Fibroblast of skin of right biceps (primary cell): Measurements from ENCODE around the gene NLGN1.

Experiments
- DNase-seq: peaks from one replicate; pipeline ENCODE4 v3.0.0-alpha.2; 2013

Gene NLGN1

DNA sequence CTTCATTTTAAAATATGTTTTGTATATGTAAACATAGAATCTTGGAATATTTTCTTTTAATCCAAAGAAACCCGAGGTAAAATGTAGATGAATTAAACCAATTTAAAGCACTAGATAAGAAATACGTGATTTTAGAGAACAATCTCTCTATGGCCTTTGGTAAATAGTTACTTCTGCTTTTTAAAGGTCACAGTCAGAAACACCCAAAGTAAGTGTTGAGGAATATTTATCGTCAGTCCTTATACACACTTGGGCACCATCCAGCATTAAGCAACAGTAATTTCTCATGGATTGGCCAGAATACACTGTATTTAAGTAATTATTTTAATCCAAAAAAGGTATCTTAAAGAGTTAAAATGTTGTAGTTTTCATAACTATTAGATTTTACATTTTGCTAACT lies 713.2 kb downstream of the NLGN1 start:
- no peak for DNase-seq

DNA sequence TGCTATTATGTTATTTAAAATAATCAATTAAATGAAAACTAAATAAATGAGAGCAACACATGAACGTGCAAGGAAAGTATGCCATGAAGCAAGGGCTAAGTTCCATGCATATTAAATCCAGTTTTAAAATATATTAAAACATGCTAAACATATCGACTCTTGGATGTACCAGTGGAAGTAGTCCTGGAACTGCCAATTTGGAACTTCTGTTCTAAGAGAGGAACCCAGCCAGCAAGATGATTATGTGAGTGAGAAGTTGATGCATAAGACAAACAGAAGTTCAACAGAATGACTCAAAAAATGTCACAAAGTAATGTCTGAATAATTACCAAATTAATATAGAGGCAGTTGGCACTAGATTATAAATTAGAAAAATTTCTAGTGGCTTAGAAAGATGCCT lies 714.2 kb downstream of the NLGN1 start:
- DNase-seq: no peak

DNA sequence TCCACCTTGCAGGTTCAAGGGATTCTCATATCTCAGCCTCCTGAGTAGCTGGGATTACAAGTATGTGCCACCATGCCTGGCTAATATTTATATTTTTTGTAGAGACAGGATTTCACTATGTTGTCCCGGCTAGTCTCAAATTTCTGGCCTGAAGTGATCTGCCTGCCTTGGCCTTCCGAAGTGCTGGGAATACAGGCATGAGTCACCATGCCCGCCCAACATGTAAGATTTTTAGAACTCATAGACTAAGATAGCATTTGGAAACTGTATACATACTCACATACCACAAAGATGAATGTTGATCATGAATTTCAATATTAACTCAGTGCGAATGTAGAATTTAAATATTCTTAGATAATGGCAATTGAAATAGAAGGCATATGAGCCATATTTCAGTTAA lies 718.9 kb downstream of the NLGN1 start:
- peak; percentile 41 for DNase-seq

DNA sequence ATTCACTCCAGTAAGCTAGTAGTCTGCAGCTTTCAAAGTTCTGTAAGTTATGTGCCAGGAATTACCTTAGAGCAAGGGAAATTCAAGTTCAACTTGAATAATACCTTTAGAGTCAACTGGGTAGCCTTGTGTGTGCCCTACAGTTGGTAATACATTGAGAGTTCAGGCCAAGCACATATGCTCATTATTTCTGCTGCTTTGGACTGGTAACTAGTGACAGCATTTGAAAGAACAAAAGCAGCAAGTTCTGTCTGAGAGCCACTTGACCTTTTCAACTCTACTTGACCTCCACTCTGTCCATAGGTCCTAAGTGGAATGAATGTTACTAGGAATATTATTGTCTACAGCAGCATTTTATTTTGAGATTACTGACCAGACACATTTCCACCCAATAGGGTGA lies 723.5 kb downstream of the NLGN1 start:
- no peak for DNase-seq

DNA sequence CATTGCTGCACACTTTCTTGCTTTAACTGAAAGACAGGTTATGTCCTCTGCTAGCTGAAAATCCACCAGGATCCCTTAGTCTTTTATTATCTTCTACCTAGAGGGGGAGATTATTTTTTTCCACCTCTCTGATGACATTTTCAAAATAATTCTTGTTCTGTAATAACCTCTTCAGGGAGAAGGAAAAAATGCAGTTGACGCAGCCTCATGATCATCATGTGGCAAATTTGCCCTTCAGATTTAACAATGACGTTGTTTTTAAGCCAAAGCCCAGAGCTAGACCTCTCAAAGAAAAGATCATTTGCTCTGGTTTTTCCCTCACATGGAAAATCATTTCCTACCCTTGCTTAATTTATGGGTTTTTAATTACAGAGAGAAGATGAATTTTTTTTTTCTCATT lies 724.9 kb downstream of the NLGN1 start:
- DNase-seq: no peak

DNA sequence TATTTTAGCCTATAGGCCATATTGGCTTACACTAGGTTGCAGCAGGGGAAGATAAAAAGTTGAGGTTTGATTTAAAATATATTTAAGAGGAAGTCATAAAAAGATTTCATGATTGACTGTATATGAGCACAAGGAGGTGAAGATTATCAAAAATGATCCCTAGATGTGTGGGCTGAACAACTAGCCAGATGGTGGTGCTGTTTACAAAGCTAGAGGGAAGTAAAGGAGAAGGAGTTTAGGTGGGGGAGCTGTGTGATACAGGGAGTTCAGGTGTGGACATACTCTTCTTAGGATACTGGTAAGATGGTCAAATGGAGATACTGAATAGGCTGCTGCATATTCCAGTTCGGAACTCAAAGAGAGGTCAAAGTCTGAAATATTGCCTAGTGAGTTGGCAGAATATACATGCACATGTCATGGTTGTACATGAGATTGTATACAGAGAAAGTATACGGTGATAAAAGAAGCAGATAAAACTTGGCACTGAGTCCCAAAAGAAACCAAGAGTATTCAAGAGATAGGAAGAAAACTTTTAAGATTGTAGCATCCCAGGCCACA lies 727.8 kb downstream of the NLGN1 start:
- DNase-seq: peak; percentile 61

DNA sequence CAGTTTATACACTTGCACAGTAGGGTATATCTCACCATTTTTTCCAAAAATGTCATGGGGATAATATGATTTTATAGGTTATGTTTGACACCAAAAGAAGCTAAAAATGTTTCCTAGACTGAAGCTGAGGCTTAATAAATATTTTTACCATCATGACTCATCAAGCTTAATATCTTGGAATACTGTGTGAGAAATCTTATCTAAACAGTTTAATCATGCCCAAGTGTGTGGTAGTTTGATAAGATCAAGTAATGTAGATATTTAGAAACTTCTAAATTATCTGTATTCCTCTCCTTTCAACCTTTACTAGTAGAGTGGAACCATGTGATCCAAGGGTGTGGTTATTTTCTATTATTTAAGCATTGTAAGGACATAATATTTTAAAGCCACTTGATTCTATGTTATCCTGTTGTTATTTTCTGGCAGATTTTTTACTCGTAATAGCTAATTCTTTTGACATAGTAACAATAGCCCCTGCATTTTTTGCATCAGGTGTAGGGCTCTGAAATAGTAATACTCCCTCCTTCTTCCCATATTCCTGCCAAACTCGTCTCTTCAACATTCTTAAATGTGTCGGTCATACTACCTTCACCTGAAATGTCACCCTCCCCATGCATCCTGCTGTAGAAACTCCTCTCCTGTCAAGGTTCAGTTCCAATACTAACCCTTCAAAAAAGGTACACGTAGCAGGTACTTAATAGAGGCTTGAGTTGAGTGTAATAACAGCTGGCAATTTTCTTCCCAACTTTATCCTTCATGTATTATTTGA lies 729.6 kb downstream of the NLGN1 start:
- DNase-seq: peak; percentile 34

DNA sequence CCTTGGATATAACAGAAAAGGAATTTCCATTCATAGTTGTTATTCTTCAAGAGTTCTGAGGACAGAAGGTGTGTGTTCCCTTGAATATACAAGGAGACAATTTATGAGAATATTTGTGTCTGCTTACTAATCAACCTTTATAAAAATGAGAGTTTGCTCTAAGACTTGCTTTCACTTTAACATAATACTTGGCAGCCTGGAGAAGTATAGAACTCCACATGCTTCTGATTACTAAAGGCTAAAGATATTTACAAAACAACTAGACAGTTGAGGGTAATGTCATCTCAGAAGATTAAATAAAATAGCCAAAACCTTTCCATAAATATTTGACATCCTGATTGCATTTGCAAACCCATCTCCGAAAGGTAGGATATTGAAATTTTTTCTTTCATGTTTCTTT lies 734.5 kb downstream of the NLGN1 start:
- no peak for DNase-seq

DNA sequence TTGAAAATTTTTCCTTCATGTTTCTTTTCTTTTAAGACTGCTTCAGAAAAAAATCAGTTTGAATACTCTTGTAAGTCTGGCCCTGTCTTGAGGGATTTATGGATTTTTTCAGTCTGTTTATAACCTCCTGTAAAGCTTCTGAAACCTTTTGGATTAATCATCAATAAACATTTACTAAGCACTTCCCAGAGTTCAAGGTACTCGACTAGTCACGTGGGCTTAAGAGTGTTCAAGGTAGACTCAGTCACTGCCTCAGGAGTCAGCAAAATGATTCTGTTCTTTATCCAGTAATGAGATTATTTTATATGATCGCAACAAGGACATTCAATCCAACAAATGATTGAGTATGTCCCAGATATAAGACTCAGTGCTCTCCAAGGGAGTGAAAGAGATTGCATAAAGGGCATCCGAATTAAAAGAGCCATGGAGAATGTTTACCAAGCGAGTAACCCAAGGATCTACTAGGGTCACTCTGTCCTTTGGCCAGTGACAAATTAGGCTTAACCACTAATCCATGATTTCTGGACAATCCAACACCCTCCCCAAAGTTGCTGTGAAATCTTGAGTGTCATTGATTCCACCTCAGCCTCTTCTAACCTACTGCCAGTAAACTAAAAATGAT lies 735.0 kb downstream of the NLGN1 start:
- no peak for DNase-seq

DNA sequence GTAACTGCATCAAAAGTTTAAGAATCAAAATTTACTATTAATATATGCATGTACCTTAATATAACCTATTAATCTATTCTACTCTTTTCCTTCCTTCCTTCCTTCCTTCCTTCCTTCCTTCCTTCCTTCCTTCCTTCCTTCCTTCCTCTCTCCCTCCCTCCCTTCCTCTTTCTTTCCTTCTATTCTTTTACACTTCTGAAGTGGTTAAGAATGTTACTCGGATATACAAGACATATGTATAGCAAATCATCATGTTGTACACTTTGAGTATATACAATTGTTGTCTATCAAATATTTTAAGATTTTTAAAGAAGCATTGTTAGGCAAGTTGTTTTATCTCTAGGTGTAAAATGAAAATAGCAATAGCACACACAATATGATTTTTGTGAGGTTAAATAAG lies 748.5 kb downstream of the NLGN1 start:
- DNase-seq: no peak

DNA sequence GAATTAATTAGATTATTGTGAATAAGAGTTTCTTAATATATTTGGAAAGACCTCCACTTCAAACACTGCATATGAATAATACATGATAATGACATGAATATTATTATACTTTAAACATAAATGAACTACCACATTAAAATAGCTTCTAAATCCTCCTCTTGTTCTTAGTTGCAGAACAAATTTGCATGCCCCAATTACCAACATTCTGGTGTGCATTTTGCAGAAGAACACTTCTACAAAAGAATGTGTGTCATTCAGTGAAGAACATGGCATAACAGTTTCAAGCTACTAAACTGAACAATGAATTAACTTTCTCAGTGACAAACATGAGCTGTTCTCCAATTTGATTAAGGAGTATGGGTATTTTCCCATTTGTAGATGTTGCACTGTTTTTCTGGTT lies 750.3 kb downstream of the NLGN1 start:
- no peak for DNase-seq

DNA sequence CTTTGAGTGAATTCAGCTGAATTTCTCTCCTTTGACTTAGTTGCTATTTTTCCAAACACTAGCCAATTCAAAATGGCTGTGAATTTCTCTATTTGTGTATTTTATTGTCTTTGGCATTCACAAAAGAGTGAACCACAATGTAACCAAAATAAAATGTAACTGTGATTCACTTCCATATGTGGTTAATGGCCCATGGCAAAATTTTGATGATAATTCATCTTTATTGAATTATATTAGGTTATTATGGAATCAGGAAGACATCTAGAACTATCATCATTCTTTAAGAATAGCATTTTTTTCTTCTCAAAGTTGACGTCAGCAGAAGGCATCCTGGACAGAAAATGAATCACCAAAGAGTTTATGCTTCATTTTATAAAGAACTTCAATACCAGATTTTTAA lies 756.3 kb downstream of the NLGN1 start:
- DNase-seq: peak; percentile 82

DNA sequence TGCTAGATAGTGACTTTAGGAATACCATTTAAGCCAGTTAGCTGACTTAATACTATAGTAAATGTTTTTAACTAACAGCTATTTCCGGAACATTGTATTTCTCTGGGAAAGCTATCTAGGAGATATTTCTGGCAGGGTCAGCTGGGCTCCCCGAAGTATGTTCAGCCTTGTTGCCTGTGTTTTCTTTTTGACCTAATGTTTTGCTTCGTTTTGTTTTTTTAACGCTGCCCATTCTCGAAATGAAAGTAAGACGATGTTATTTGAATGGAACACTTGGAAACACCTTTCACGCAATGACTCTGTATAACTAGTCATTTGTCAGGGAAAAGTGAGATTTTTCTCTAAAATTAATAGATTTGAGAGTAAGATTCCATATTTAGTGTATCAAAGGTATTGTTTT lies 758.7 kb downstream of the NLGN1 start:
- DNase-seq: no peak

DNA sequence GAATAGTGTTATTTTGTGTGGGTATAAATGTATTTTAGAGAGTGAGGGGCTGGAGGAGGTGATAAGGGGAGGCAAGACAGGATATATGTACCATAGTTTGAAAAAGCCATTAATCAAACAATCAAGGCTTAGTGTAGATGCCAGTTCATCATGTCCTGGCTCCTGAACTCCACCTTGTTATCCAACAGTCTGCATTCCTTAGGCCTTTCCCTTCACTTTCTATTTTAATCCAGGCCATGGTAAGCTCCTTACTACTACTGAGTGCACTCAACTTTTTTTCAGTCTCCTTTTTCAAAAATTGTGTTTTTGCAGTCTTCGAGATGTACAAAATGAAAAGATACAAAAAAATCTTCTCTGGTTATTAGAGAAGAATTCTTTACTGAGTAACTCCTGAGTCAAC lies 761.1 kb downstream of the NLGN1 start:
- DNase-seq: no peak

DNA sequence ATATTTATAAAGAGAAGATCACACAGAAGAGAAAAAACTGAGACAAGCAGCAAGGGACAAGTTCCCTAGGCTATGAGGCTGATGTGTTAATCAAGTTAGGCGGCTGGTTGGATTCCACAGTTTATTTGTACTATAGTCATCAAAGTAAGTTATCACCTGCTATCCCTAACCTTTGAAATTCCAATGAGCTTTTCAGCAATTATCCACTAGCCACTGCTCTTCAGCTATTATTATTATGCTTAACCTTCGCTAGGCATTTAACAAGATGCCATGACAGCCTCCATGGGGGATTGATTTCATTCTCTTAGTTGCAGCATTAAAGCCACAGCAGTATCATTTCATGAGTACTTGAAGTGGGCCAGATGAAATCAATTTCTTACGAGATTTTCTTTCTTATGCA lies 762.1 kb downstream of the NLGN1 start:
- DNase-seq: no peak

DNA sequence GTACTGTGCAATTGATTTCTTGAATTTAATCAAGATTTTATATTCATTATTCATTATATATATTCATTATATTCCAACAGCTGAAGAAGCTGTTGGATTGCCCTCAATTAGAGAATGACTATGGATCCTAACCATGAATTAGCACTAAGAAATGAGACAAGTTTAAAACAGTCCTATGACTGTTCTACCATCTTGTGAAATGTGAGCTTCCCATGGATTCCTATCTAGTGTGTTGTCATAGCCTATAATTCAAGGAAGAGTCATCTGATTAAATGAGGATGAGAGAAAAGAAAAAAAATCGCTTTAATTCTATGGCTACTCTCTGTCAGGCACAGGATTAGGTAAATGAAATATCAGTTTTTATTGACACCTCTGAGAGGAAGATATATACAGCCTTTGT lies 765.0 kb downstream of the NLGN1 start:
- DNase-seq: peak; percentile 49

DNA sequence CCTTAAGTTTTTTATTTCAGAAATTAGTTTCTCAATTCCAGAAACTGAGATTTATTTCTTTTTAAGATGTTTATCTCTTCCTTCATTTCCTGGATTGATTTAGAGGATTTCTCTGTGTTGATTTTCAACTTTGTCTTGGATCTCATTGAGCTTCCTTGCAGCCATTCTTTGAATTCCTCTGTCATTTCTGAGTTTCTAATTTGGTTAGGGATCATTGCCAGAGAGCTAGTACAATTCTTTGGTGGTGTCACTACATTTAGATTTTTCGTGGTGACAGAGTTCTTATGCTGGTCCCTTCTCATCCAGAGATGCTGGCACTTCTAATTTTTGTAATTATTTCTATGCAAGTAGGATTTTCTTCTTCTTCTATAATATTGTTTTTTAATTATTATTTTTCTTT lies 770.5 kb downstream of the NLGN1 start:
- peak; percentile 54 for DNase-seq

DNA sequence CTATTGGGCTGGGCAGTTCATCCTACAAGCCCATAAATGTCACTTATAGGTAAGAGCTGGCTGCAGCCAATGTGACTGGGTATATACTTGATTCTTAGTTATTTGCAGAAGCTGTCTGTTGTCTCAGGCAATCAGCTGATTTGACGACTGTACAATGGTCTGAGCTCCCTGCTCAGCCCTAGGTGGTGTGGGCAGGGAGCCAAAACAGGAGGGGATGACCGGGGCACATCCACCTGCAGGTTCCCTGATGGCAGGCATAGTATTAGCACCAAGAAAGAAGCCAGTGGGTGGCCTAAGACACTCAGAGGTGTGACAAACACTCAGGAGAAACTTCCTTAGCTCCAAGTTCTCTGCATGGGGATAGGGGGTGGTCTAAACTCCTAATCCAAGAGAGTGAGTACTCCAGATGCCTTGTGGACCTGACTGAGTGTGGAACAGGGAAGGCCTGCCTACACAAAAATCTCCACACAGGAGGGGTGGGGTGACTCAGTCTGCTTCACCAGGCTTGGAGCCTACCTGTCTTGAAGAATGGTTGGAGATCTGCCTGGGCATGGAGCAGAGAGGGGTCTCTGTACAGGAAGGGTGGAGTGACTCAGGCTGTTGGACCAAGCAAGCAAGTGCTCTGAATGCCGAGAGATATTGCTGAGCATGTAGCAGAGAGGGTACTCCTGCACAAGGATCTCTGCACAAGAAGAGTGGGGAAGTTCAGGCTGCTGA lies 771.2 kb downstream of the NLGN1 start:
- no peak for DNase-seq

DNA sequence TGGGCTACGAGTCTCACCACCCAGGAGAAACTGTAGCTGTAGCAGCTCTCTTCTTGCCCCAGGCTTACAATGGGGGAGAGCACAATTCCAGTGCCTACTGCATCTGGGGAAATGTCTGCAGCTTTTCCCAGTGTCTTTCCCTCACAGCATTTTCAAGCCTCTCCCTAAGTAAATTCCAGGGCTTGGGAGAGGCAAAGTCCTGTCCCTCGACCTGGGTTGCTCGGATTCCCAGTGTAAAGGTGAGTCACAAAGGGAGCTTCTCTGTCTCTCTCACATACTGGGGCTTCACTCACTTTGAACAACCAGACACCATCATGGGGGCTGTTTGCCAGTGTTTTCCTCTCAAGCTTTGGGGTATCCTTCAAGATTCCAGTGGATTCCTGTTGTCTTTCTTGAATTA lies 772.2 kb downstream of the NLGN1 start:
- DNase-seq: no peak

DNA sequence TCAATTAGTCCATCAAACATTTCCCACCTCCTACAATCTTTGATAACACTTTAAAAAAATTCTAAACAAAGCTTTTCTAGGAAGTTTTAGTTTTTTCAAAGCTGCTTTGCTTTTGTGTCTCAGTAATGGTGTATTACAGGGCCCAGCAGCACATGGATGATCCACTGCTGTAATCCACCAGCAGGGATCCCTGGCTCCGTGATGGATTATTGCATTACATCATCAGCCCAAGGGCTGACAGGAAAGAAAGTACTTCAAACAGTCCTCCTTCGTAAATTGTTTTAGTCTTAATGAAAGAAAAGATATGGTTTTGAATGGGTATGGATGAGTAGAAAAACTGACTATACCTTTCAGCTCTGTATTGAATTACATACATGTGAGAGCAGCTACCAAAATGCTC lies 772.7 kb downstream of the NLGN1 start:
- DNase-seq: peak; percentile 21

DNA sequence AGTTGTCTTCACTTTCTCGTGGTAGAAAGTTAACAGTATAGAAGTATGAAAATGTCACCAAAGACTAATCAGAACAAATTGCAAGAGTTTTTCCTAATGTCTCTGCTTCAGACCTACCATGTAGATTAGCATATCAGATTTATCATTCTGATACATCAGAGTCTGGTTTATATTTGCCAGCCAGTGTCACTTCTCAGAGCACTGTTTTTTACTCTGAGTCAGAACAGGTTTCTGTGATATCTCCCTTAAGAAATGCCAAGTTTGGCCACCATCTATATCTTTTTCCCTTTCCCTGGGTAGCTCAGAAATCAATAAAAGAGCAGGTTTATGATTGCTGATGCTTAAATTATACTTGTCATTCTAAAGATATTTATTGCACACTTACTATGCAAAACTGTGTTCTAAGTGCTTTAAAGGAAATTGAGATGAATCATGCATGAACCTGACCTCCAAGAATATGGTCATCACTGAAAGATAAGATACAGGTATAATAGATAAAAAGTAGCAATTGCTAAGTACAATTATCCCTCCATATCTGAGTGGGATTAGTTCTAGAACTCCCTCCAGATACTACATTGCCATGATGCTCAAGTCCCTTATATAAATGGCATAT lies 788.9 kb downstream of the NLGN1 start:
- no peak for DNase-seq

DNA sequence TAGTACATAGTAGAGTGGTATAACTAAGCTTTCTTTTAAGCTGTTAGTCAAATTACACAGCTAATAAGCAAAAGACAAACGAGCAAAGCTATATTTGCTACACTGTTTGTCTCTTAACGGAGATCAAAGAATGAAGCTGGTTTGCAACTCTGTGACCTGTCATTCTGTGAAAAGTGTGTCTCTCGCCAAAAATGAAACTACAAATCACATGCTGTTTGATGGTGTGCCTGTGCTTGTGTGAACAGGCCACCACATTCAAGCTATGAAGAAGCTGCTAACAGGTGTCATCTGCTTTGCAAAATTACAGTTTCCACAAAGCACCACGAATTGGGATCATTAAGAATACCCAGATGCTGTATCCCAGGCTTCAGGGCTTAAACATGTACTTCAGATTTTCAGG lies 793.8 kb downstream of the NLGN1 start:
- DNase-seq: no peak

DNA sequence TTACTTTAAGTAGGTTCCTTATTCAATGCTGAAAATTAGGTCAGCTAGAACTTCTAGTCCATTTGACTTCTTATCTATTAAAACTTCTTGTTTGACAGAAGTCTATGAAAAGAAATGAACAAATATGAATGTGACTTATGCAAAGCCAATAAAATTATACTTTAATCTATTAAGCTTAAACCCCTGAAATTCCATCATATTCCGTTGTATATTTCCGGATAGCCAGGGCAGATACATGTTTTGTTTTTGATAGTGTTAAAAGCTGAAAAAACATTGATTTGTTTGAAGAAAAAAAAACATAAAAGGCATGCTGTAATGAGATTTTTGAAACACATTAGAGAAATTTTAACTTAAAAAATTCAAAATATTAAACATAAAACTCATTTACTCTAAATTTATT lies 794.4 kb downstream of the NLGN1 start:
- DNase-seq: no peak

DNA sequence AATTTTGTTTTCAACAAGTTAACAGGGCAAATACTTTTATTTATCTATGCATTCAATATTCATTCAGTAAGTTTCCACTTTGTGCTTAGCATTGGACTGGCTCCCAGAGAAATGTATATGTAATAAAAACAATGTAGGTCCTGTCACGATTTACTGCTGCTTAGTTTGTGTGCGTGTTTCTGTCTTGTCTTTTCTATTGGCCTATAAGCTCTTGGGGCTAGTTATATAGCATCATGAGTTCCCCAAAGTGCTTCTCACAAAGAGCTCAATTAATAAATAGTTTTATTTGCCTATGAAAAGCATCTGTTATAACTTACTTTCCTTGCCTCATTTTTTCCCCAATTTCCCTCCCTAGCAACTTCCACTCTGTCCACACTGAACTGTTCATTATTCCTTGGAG lies 794.9 kb downstream of the NLGN1 start:
- no peak for DNase-seq
